GF-D8 (cell line): ENCODE measurements around the gene STIM1.

Source experiments
- DNase-seq: peaks from one replicate; lab custom pipeline; 2025; lab: John Stamatoyannopoulos, UW

Gene STIM1

DNA sequence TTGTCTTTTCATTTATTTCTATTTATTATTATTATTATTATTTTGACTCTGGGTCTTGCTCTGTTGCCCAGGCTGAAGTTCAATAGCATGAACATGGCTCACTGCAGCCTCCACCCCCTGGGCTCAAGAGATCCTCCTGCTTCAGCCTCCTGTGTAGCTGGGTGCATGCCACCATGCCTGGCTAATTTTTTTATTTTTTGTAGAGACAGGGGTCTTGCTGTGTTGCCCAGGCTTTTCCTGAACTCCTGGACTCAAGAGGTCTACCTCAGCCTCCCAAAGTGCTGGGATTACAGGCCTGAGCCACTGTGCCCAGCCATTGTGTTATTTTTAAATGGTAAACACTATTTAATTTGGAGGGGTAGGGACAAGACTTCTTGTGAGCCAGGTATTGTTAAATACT, 215.9 kb downstream of the STIM1 start:
- DNase-seq, result no peak

DNA sequence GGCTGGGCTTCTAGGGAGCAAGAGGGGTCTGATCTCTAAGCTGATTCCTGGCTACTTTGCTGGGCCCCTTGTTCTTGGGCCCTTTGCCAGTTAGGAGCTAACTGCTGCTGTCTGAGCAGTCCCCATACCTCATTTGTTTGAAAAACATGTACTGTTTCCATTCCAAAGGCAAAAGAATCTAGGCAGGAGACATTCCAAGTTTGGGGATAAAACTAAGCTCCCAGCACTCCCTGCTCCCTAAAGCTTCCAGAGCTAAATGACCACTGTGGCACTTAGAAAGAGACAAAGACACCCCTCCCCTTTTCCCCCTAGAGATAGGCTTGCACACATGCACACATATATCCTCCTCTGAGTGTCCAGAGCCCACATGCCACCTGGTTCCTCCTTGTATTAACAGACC, 216.4 kb downstream of the STIM1 start:
- DNase-seq, result no peak

DNA sequence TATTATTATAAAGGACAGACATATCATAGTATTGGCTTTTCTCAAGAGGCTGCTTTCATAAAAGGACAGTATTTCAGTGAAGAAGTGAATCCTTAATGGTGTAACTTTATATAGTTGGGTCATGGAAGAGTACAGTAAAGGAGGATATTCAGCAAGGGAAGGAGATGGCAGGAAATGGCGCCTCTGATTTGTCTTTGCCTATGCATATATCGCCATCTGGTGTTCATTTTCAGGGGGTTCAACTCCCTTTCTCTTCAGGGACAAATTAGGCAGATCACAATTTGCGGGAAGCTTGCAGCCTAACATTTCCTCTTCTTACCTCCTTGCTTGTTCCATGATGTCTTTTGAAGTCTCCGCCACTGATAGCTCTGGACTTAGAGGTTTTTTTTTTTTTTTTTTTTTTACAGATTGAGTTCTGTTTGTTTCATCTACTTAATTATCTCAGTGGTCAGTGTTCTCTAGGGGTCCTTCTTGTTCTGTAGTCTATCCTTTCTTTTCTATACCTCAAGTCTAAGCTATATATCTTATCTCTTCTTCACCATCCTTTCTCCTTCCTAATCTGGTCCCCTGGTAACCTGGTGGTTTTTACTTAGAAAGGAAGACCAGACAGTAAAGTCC, 217.3 kb downstream of the STIM1 start:
- DNase-seq, result peak; percentile 20

DNA sequence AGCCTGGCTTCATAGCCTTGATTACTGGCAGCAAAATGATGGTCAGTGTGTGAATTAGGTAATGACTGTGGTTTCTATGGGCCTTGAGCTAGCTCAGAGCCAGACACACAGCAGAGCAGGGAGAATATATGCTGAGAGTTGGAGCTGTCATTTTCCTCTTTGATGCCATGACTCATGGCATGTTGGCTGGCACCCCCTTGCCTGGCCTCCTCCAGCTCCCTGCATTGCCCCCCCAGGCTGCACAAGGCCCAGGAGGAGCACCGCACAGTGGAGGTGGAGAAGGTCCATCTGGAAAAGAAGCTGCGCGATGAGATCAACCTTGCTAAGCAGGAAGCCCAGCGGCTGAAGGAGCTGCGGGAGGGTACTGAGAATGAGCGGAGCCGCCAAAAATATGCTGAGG, 218.8 kb downstream of the STIM1 start:
- no peak for DNase-seq

DNA sequence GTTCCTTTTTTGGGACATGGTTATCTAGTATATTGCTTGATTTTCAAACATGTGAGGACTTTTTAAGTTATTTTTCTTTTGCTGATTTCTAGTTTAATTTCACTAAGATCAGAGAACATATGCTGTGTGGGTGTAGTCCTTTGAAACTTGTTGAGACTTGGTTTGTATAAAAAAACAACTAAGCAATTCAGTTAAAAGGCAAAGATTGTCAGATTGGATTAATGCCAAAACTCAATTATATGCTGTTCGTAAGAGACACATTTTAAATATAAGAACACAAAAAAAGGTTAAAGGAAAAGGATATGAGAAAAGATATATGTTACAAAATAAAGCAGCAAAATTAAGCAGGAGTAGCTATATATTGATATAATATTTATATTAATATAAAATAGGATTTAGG, 221.3 kb downstream of the STIM1 start:
- no peak for DNase-seq

DNA sequence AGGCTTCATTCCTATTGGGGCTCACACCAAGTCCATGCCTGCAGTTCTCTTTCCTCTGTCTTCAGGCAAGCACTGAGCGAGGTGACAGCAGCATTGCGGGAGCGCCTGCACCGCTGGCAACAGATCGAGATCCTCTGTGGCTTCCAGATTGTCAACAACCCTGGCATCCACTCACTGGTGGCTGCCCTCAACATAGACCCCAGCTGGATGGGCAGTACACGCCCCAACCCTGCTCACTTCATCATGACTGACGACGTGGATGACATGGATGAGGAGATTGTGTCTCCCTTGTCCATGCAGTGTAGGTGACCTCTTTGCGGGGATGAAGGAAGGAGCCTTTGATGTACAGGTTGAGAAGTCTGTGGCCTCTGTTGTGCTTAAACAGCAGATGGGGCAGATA, 227.7 kb downstream of the STIM1 start:
- DNase-seq, result no peak

DNA sequence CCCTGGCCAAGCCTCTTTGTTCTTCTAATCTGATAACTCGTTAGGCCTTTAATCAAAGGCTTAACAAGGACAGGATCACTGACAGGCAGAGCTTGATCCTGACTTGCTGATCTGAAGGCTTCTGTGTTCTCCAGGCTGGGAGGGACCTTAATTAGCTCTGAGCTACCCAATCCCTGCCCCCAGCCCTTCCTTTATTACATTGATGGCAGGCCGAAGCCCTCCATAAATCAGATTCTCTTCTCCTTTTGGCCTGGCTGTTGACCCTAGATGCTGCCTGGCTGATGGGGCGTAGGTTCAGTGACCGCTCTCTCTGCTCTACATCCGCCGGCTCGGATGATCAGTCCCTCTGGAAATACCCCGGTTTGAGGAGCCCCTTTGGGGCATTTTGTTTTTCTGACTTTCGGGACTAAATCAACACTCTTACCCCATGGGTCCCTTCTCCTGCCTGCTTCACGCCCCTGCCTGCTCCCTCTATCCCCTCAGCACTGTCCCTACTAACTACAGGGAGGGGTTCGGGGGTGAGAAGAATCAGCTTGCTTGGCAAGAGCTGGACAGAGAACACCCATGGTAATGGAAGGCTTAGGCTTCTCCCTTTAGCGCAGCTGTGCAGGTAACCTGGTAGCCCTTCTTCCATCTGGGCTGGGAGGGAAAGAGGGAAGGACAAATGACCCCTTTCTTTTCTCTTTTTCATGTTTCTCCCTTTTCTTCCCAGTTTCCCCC, 229.1 kb downstream of the STIM1 start:
- no peak for DNase-seq

DNA sequence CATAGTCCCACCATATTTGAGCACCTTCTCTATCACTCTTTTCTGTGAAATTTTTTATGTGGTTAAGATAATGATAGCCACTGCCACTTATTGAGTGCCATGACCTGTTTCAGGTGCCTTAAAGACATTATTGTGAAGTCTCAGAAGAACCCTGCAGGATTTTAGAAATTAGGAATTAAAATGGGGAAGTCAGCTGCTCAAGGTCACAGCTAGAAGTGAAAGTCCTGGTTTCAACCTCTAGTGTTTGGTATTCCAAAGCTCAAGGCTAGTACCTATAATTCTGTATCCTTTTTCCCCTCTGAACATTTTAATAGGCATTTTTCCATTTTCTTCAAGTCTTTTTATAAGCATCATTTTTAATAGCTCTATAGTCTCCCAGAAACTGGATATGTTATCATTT, 230.1 kb downstream of the STIM1 start:
- no peak for DNase-seq

DNA sequence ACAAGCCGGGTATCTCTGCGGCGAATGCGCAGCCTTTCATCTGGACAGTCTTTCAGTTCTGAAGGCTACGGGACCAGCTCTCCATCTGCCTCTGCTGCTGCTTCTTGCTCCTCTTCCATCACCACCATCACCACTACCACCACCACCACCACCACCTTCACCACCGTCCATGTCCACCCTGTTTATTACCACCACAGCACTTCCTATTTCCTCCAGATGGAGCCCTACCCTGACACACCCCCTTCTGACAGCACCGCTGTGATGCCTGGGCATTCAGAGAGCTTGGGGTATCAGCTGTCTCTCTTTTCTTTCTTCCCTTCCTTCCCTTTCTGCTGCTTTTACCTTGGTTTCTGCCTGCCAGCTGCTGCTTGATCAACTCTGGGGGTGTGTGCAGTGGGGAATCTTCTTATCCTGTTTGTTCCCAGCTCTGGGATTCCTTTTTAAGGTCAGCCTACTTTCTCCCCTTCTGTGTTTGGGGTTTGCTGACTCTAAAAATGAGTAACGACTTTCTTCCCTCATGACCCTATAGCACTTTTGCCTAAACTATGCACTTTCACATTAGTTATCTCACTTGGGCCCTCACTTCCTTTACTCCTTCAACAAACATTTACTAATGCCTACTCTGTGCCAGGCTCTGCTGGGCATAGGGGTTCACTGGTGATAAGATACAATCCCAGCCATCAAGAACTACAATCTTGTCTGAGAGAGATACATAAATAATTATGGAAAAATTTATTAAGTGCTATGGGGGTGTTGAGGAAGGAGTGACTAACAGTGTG, 231.3 kb downstream of the STIM1 start:
- no peak for DNase-seq

DNA sequence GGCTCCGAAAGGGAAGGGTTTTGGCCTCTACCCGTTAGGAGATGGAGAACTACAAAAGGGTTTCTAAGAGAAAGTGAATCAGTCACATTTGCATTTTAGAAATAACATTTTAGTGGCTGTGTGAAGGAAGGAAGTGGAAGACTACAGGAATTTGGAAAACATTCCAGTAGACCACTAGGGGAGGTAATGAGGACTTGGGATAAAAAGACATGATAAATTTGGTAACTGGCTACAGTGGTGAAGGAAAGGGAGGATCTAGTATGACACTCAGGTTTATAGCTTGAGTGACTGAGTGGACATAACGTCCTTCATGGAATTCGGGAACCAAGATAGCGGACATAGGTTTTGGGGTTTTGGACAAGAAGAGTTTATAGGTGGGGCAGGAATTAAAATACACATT, 232.1 kb downstream of the STIM1 start:
- DNase-seq, result no peak

DNA sequence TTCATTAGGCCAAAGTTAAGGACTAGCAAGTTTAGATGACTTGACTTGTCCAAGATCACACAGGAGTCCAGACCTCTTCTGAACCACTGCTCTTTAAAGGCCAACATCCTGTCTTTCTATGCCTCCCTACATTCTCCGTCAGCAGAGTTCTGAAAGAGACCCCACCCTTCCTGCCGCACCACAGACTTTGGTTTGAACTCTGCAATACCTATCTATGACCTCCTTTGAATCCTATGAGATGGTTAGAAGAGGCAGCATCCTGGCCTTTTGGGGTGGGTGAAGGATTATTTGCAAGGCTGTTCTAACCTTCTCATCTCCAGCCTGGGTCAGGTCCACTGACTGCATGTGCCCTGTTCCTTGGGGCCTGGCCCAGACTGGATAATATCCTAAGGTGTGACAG, 234.8 kb downstream of the STIM1 start:
- no peak for DNase-seq

DNA sequence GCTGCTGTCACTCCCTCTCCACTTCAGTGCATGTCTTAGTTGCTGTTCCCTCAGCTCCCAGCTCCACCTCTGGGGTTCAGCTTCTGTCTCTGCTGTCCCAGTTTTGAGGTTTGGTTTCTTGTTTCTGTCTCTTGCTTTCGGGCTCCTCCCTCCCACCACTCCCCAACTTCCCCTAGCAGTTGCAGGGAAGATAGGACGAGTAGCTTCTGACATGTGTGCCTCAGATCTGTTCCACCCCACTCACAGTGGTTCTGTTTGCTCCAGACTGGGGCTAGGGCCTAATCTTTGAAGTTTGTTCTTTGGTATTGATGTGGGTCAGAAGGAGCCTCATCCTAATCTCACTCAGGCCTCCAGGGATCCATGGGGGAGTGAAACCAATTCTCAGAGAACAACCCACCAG, 236.6 kb downstream of the STIM1 start:
- no peak for DNase-seq

DNA sequence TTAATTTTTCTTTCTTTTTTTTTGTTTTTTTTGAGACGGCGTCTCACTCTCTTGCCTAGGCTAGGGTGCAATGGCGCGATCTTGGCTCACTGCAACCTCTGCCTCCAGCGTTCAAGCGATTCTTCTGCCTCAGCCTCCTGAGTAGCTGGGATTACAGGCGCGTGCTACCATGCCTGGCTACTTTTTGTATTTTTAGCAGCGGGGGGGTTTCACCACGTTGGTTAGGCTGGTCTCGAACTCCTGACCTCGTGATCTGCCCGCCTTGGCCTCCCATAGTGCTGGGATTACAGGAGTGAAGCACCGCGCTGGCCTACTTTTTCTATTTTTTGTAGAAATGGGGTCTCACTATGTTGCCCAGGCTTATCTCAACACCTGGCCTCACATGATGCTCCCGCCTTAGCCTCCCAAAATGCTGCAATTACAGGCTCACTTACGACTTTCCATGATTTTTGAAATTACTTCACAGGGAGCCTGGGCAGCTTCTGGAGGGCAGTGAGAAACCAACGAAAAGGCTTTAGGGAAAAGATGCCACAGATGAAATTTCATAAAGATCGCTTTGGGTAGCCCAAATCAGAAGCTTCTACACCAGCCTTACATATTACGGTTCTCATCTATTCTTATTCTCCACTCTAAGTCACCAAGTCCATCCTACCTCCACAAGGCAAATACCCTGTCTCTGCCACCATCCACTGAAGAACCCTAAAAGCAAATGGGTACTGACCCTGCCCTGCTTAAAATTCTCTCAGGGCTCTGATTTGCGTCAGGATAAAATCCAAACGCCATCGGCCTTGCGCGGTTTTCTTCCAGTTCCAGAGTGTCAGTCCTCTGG, 238.3 kb downstream of the STIM1 start:
- DNase-seq, result no peak

DNA sequence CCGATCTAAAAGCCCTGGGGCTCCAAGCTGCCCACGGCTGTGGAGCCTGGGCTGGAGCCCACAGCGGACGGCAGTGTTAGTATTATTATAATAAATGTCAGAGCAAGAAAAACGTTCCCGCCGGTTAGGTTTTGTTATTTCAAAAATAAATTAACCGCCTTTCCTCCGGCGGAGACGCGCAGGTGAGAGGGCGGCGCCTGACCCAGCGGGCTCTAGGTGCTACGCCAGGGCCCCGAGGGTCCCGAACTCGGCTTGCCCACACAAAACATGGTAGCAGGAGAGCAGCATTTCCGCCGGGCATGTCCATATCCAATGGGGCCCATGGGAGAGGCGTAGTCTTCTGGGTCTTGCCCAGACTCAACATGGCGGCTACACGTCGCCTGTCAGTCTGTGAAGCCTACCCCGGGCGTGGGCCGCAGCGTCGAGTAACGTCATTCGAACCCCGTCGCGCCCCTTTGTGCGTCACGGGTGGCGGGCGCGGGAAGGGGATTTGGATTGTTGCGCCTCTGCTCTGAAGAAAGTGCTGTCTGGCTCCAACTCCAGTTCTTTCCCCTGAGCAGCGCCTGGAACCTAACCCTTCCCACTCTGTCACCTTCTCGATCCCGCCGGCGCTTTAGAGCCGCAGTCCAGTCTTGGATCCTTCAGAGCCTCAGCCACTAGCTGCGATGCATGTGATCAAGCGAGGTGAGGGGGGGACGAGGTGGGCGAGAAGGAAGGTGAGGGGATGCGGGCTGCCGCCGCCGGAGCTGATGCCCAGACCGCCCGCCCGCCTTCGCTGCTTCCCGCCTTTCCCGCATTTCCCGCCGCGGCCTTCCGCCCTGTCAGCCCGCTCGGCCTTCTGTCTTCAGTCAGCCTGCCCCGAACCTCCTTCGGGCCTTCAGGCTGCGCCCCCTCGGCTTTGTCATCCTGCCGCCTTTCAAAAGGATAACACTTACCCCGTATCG, 239.2 kb downstream of the STIM1 start, which contains the start of gene RRM1:
Gene RRM1 (plus strand): TSS at position 452 of the 944 bp plus-strand sequence. CDS start 214 bp downstream, at position 666.
- peak; percentile 63 for DNase-seq

DNA sequence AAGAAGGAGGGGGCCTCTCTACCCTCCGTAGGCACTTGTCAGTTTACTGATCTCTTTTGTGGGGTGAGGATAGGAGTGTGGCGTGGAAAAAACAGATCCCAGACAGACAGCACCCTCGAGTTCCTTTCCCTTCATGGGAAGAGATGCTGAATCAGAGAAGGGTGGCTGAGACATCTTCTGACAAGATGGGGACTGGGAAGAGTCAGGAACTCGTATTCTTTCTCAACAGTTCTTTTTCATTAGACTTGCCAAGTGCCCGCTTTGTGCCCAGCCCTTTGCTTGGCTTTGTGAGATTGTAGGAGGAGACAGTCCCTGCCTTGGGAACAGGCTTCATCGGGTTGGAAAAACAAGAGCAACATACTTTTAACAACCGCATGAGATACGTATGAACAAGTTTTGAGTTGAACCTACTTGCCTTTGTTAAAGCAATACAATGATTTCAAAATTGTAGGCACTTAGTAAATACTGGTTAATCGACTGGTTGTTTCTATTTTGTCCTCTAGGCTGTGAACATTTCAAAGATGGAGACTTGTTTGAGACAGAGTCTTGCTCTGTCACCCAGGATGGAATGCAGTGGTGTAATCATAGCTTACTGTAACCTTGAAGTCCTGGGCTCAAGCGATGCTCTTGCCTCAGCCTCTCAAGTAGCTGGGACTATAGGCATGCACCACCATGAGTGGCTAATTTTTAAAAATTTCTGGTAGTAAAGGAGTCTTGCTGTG, 240.2 kb downstream of the STIM1 start:
- no peak for DNase-seq

DNA sequence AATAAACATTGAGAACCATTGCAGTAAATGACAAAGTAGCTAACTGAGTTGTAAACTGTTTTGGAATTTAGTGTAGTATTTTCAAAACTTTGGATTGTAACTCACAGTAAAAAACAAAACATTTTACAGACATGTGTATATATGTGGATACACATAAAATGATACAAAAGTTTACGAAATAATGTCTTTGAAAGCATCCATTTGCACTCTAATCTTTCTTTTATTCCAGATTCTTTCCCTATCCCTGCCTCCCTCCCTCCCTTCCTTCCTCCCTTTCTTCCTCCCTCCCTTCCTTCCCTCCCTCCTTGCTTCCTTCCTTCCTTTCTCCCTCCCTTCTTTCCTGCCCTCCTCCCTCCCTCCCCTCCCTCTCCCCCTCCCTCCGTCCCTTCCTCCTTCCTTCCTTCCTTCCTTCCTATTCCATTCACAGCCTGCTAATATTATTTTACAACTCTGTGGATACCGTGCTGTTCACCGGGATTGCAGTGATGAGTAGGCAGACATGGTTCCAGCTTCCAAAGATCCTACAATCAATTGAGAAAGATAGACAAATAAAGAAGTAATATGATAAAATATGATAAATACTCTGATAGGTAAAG, 242.7 kb downstream of the STIM1 start:
- no peak for DNase-seq

DNA sequence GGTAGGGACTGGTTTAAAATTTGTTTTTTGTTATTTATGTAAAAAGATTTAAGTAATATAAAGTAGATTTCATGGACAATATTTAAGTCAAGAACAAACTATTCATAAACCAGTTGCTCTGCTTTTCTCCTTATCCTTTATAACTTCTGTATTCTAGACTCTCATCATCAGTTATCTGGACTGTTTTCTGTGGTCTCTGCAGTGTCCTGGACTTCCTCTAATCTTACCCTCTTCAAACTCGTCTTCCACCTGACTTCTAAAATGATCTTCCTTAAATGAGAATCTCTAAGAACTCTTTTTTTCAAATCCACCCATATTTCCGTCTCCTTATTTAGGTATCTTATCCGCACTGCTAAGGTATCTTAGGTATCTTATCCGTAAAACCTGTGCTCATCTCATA, 247.2 kb downstream of the STIM1 start:
- DNase-seq, result no peak

DNA sequence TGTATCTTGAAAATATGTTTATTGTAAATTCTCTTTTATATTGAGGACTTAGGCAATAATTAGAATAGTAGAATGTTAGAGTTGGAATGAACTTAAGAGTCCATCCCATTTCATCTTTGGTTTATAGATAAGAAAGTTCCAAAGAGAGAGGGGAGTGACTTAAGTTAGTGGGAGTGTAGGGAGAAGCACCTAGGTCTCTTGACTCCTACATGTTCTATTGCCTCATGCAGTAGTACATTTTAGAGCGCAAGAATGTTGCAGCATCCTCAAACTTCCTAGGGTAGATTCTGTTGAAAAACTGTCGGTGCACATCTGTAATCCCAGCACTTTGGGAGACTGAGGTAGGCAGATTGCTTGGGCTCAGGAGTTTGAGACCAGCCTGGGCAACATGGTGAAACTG, 247.8 kb downstream of the STIM1 start:
- DNase-seq, result no peak

DNA sequence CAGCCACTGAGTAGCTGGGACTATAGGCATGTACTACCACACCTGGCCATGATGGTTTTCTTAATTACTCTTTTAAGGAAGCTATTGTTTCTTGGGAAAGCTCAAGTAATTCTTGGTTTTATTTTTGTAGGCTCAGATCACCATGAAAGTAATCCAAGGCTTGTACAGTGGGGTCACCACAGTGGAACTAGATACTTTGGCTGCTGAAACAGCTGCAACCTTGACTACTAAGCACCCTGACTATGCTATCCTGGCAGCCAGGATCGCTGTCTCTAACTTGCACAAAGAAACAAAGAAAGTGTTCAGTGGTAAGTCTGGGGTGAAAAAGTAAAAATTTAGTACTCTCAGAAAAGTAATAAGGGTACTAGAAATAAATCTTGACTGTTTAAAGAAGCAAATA, 250.5 kb downstream of the STIM1 start:
- no peak for DNase-seq

DNA sequence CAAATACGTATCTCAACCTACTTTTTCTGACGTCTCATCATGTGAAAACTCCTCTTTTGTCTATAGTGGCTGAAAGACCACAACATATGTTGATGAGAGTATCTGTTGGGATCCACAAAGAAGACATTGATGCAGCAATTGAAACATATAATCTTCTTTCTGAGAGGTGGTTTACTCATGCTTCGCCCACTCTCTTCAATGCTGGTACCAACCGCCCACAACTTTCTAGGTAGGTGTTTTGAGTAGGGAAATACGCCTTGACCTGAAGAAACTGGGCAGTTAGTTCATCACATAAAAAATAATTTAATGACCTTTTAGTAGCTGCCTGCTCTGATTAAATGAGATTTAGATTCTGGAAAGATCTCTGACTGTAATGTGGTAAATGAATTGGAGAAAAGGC, 256.4 kb downstream of the STIM1 start:
- DNase-seq, result no peak
